GM18907 (cell line): ENCODE results near the gene DERL2.

Experiments used
- ATAC-seq: cut with Tn5 transposase; IDR thresholded peaks from one replicate; pipeline ENCODE4 v1.9.1; 2021; ENCODE audit warnings: mild to moderate bottlenecking, moderate library complexity; ENCODE audit not compliant: unreplicated experiment

The DERL2 gene

GRCh38 chr17:5502552-5502951 lies 16.6 kb upstream of the DERL2 start:
- ATAC-seq = no peak

GRCh38 chr17:5501685-5502084 lies 15.7 kb upstream of the DERL2 start:
- no peak for ATAC-seq

DNA sequence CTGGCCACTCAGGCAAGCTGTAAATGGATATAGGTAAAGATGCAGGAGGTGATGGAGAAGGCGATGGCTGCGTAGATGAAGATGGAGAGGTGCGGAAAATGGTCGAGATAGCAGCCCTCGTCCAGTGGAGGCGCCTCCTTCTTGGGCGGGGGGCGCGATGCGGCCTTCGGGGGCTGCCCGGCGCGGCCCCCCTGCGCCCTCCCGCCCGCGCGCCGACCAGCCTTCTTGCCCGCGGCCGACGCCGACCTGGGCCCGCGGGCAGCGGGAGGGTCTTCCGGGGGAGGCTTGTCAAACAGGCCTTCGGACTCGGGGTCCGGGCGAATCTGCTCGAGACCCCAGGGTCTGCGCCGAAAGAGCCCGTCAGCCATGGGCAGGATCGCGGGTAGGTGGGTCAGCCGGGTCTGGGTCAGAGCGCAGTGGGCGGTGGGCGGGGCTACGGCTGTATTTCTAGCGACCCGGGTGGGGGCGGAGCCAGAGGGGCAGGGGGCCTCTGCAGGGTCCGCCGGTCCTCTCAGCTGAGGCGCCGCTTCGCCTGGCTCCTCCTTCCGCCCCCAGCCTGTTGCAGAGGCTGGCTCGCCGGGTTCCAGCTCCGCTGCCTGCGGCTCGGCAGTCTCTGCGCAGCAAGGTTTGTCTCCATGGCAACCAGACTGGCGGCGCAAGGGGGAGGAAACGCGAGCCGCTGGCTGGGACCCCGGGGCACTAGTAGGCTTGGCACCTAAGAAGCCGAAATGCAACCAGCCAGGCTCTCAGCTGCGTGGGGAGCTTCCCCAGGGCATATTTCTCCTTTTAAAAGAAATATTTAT lies 14.8 kb upstream of the DERL2 start:
- peak; percentile 61 for ATAC-seq

DNA sequence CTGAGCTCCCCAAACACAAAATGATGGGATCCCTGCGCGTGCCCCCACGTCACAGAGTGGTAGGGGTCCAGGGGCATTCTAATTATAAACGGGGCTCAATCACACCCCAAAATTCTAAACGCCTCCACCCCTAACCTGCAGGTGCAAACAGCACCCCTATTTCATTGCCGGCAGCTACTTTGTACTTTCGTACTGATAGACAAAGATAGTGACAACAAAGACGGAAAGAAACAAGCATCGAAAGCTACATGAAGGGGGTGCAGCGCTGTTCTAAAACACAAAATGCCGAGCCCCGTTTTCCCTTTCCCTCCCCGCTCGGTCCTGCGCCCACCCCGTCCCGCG lies 14.2 kb upstream of the DERL2 start:
- ATAC-seq = no peak

GRCh38 chr17:5499476-5500231 lies 13.7 kb upstream of the DERL2 start:
- no peak for ATAC-seq

DNA sequence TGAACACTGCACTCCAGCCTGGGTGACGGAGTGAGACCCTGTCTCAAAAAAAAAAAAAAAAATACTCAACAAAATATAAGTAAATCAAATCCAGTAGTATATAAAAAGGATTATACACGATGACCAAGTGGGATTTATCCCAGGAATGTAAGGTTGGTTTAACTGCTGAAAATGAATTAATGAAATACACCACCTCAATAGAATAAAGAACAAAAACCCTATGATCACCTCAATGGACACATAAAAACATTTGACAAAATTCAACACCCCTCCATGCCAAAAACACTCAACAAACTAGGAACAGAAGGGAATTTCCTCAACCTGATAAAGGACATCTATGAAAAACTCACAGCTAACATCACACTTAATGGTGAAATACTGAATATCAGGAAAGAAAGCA lies 7.0 kb upstream of the DERL2 start:
- ATAC-seq = no peak

DNA sequence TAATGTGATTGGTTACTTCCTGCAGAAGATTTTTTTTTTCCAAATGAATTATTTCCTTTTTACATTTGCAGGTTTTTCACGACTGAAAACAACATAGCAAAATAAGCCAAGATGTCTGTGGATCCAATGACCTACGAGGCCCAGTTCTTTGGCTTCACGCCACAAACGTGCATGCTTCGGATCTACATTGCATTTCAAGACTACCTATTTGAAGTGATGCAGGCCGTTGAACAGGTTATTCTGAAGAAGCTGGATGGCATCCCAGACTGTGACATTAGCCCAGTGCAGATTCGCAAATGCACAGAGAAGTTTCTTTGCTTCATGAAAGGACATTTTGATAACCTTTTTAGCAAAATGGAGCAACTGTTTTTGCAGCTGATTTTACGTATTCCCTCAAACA lies 2.8 kb upstream of the DERL2 start:
- no peak for ATAC-seq

DNA sequence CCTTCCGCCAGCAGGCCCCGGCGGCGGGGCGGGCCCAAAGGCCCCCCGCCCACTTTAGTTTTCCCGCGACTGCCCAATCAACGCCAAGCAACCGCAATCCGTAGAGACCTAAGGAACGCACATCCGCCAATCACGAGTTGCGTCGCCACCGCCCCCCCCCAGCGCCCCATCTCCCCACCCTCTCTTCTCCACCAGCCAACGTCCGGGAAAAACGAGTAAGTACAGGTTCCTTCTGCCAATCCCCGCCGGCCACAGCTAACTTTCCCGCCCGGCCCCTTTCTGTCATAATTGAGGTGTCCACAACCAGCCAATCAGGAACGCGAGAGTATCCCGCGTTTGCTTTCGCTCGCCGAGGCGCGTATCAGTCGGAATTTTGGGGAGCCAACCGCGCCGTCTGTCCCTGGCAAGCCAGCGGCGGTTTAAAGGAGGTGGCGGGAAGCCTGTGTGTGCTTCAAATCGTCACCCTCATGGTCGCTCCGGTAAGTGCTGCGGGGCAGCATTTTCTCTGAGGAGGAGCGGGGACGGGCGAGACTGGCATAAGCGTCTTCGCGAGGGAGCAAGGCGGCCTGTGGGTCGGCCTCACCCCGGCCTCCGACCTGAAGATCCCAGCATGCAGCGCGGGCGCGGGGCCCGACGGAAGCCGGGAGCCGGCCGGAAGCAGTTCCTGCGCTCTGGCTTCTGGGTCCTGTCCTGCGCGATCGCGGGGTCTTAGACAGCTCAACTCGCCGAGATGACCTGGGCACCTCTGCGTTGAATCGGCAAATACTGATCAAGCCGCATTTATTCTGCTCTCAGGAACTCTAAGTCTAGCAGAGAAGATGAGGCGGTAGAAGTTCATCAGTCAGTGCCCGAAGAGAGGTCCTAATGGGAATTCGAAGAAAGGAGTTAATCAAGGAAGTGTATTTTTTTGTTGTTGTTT lies 487 bp upstream of the DERL2 start, which contains the start of gene MIS12:
MIS12 (plus strand) TSS at position 361 of the 919 bp plus-strand sequence. CDS start 2,297 bp downstream, outside the sequence.
- peak; percentile 85 for ATAC-seq

- no peak for ATAC-seq
These were observed 4.5 kb downstream of the DERL2 start for GRCh38 chr17:5481451-5481850.

DNA sequence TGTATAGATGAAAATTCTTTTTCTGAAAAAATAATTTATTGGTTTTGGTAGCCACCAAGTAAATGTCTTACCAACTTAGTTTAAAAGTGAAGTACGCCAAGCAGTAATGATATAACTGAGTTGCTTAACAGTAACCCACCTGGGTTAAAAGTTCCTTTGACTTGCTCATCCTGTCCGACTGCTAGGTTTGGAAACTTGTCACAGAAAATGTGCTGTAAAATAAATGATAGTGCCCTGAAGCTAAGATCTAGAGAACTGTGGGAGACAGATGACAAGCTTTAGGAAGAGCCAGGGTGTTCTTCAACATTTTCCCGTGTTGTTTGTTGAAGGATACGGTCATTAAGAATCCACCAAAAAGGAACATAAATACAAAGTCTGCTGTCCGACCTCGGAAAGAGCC lies 5.0 kb downstream of the DERL2 start:
- ATAC-seq = no peak

GRCh38 chr17:5478992-5479391 lies 7.0 kb downstream of the DERL2 start:
- no peak for ATAC-seq

- ATAC-seq = no peak
These were observed 12.1 kb downstream of the DERL2 start for GRCh38 chr17:5473906-5474305.

DNA sequence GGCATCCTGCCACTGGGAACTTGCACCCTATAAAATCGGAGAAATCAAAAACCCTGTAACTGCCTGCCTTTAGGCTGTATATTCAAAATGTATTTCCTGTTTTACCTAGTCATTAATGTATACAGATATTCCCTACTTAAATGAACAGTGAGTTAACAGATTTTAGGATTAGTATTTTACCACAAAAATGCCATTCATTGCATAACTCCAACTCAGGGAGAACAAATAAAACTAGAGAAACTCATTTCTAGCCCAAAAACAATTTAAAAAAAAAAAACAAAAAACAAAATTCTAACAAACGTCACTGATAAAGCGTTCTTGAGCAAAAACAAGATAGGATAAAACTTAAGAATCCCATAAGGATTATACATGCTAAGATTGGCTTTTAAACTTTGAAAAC lies 13.5 kb downstream of the DERL2 start:
- ATAC-seq = no peak

DNA sequence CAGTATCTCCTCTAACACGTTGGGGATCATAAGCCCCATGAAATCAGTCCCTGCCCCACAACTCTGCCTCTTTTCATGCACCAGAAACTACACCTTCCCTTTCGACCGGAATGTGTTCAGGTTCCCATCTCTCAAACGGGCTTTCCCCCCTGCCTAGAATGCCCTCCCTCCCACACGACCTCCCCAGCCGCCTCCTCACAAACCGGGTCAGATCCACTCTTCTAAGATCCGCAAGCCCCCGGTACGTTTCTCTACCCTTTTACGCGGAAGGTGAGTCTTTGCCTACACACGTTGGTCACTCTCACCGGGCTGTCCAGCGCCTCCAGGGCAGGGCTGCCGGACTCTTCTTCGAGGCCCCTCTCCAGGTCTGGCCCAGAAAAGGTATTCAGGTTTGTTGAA lies 17.9 kb downstream of the DERL2 start:
- ATAC-seq = no peak

- no peak for ATAC-seq
These were observed 18.6 kb downstream of the DERL2 start for GRCh38 chr17:5467416-5467815.

DNA sequence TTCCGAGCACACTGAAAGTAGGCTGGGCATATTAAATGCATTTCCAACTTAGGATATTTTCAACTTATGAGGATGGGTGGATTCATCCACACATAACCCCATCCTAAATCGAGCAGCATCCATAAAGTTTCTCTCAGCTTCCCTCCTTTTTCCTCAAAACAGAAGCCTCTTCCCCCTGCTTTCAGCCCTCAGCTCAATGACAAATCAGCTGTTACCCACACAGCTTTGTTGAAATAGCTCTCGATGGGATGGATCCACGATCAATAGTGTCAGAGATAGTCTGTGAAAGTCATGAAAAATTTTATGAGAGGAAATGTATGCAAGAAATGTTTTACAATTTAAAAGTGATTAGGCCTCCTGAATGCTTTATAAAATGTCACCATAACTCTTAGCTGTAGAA lies 19.7 kb downstream of the DERL2 start:
- ATAC-seq = no peak

DNA sequence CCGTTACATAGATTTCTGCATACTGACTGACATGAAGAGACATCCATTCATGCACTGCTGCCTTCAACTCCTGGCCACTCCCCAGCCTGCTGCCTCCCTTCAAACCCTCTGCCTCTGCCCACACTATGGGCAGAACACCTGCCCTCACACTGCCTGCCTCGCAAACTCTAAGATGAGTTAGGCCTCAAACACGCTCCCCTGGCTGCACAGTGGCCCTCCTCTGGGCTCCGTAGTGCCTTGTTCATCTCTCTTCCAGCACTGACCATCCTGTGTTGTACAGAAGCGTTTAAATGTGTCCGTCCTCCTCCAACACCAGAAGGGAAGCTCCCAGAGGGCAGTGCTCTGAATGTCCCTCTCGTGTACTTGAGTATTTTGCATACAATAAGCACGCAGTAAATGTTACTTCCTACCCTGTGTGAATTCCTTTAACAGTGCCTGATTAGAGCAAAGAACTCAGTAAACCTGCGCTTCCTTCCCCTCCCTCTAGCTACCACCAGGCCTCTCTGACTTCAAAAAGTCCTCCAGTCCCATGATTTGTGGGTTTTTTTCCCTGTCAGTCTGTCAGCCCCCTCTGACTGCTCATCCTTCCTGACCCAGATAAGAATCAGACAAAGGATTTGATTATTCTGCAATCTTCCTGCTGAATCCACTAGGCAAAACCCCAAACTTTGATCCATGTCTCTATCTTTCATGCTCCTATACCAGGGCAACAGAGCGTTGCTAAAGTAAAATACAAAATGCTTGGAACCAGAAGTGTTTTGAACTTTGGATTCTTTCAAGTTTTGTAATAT lies 21.1 kb downstream of the DERL2 start:
- no peak for ATAC-seq

DNA sequence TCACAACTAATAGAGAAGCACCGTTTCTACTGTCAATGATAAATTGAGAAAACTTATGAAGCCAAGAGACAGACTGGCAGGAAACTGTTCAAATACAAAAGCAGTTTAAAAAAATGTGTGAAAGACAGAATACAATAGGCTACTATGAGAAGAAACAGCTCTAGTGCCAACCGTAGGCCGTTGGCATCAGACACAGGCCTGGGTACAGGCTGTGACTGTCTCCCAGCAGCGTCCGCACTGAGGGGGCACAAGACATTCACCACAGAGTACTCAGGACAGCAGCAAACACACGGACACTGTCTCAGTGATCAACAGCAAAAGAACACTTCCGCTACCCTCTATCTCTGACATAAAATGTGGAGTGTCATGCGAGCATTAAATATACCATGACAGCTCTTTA lies 39.2 kb downstream of the DERL2 start:
- ATAC-seq = no peak

- no peak for ATAC-seq
These were observed 41.8 kb downstream of the DERL2 start for GRCh38 chr17:5444209-5444608.

GRCh38 chr17:5443728-5444127 lies 42.2 kb downstream of the DERL2 start:
- no peak for ATAC-seq

GRCh38 chr17:5439446-5439764 lies 46.6 kb downstream of the DERL2 start:
- ATAC-seq = no peak
